Right atrium auricular region (tissue), 2 donors: ENCODE measurements around the gene TMEM92. TPM values are rescaled to one million over a fixed set of nuclear protein-coding genes. Genes with fewer than 3 reads are reported as not detected.

Experiments used
- DNase-seq: peaks from one replicate; pipeline ENCODE4 v3.0.0-alpha.2; 2019; ENCODE audit warnings: low spot score
- H3K27ac ChIP-seq, 2 donors: fragments of 200-600 bp; sonication (generic); 1 replicate in 1 of 2; 2 replicates in 1 of 2; pipeline ENCODE4 v1.5.1; 2016 to 2019
- H3K27me3 ChIP-seq, 2 donors: fragments of 200-600 bp; sonication (generic); one replicate each; pipeline versions ENCODE4 v1.5.1 to v1.6.0; 2017 to 2019
- H3K36me3 ChIP-seq: fragments of 200-600 bp; sonication (generic); one replicate; pipeline ENCODE4 v1.5.1; 2016
- H3K4me1 ChIP-seq, 2 donors: fragments of 200-600 bp; sonication (generic); one replicate each; pipeline versions ENCODE4 v1.5.1 to v1.6.0; 2017 to 2019
- H3K4me3 ChIP-seq, 2 donors: fragments of 200-600 bp; sonication (generic); 1 replicate in 1 of 2; 2 replicates in 1 of 2; pipeline ENCODE4 v1.5.1; 2017 to 2019; ENCODE audit warnings: mild to moderate bottlenecking in 1 of 2, moderate library complexity in 1 of 2
- H3K9me3 ChIP-seq, 2 donors: fragments of 200-600 bp; sonication (generic); one replicate each; pipeline ENCODE4 v1.5.1; 2019
- CTCF ChIP-seq, 2 donors: fragments of 200-600 bp; sonication (generic); IDR thresholded peaks; one replicate each; pipeline ENCODE4 v1.5.1; 2019; ENCODE audit warnings: antibody characterized with exemption in 2 of 2
- total RNA-seq, 2 donors: library from RNA; depleted of rRNA; stranded (reverse); fragments of >200 nt; gene quantifications; one replicate each; pipeline ENCODE4 v1.1.0, GENCODE V29; 2016

TMEM92 gene
- total RNA-seq, 2 donors from 2014 or later, result not detected

GRCh38 chr17:50259477-50260324 lies 14.6 kb upstream of the TMEM92 start:
- peak overlapping the region; percentile 20 to 32 for H3K27ac ChIP-seq
- H3K9me3 ChIP-seq, result no peaks in the 10 kb centered on the region
- DNase-seq, result peak; percentile 56
- no peak overlapping the region for H3K4me3 ChIP-seq
- no peak for TF ChIP-seq CTCF (IDR thresholded peaks at IDR 0.05)
- H3K4me1 ChIP-seq, result peaks cover 0 to 9% of the 10 kb centered on the region in 2 donors
- H3K27me3 ChIP-seq, result no peaks in the 10 kb centered on the region
- H3K36me3 ChIP-seq, result no peaks in the 10 kb centered on the region

GRCh38 chr17:50260501-50260911 lies 13.8 kb upstream of the TMEM92 start:
- Histone ChIP-seq H3K4me1 (peaks cover 0 to 9% of the 10 kb centered on the region in 2 donors), H3K4me3 (no peak overlapping the region), H3K27ac (no peak overlapping the region), H3K36me3 (no peaks in the 10 kb centered on the region), H3K27me3 (no peaks in the 10 kb centered on the region), H3K9me3 (no peaks in the 10 kb centered on the region)
- no peak for TF ChIP-seq CTCF (IDR thresholded peaks at IDR 0.05)
- DNase-seq, result peak; percentile 51

GRCh38 chr17:50261051-50261915 lies 13.0 kb upstream of the TMEM92 start:
- H3K4me1 ChIP-seq, result peaks cover 0 to 11% of the 10 kb centered on the region in 2 donors
- no peaks in the 10 kb centered on the region for H3K27me3 ChIP-seq
- H3K4me3 ChIP-seq, result no peak overlapping the region
- H3K36me3 ChIP-seq, result no peaks in the 10 kb centered on the region
- no peak overlapping the region for H3K27ac ChIP-seq
- DNase-seq, result peak; percentile 43
- no peaks in the 10 kb centered on the region for H3K9me3 ChIP-seq
- no peak for TF ChIP-seq CTCF (IDR thresholded peaks at IDR 0.05)

- H3K4me3 ChIP-seq, result no peak overlapping the region
- H3K4me1 ChIP-seq, result peaks cover 0 to 20% of the 10 kb centered on the region in 2 donors
- H3K36me3 ChIP-seq, result no peaks in the 10 kb centered on the region
- no peaks in the 10 kb centered on the region for H3K27me3 ChIP-seq
- H3K9me3 ChIP-seq, result no peaks in the 10 kb centered on the region
- no peak overlapping the region for H3K27ac ChIP-seq
- DNase-seq, result peak; percentile 49
- TF ChIP-seq CTCF (IDR thresholded peaks at IDR 0.05), result no peak
Observed at GRCh38 chr17:50262001-50262794, 12.1 kb upstream of the TMEM92 start.
